C4-2B (cell line): ENCODE measurements around the gene CDK12.
"Not testable (repeated sequence)": the region's sequence is repeated elsewhere in the genome, so short reads cannot be mapped to it uniquely, and the experiment has no call there.

Source experiments
- ZFX ChIP-seq: fragments of 450-650 bp; IDR thresholded peaks from 2 replicates; pipeline ENCODE4 v1.6.1; 2017
- TF ChIP-seq, protein P1 (sequence below): fragments of 450-650 bp; conservative IDR thresholded peaks from 2 replicates; pipeline ENCODE4 v1.5.1; 2017; ENCODE audit warnings: mild to moderate bottlenecking

DNA sequence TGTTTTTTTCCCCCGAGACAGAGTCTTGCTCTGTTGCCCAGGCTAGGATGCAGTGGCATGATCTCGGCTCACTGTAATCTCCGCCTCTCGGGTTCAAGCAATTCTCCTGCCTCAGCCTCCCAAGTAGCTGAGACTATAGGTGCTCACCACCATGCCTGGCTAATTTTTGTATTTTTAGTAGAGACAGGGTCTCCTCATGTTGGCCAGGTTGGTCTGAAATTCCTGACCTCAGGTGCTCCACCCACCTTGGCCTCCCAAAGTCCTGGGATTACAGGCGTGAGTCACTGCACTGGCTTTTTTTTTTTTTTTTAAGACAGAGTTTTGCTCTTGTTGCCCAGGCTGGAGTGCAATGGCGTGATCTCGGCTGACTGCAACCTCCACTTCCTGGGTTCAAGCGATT is 18.3 kb downstream of the CDK12 start:
- TF ChIP-seq, protein P1, sequence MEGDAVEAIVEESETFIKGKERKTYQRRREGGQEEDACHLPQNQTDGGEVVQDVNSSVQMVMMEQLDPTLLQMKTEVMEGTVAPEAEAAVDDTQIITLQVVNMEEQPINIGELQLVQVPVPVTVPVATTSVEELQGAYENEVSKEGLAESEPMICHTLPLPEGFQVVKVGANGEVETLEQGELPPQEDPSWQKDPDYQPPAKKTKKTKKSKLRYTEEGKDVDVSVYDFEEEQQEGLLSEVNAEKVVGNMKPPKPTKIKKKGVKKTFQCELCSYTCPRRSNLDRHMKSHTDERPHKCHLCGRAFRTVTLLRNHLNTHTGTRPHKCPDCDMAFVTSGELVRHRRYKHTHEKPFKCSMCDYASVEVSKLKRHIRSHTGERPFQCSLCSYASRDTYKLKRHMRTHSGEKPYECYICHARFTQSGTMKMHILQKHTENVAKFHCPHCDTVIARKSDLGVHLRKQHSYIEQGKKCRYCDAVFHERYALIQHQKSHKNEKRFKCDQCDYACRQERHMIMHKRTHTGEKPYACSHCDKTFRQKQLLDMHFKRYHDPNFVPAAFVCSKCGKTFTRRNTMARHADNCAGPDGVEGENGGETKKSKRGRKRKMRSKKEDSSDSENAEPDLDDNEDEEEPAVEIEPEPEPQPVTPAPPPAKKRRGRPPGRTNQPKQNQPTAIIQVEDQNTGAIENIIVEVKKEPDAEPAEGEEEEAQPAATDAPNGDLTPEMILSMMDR = not testable (repeated sequence)
- TF ChIP-seq ZFX = not testable (repeated sequence)
